ENCODE results near the gene KLF1.

KLF1 gene

DNA sequence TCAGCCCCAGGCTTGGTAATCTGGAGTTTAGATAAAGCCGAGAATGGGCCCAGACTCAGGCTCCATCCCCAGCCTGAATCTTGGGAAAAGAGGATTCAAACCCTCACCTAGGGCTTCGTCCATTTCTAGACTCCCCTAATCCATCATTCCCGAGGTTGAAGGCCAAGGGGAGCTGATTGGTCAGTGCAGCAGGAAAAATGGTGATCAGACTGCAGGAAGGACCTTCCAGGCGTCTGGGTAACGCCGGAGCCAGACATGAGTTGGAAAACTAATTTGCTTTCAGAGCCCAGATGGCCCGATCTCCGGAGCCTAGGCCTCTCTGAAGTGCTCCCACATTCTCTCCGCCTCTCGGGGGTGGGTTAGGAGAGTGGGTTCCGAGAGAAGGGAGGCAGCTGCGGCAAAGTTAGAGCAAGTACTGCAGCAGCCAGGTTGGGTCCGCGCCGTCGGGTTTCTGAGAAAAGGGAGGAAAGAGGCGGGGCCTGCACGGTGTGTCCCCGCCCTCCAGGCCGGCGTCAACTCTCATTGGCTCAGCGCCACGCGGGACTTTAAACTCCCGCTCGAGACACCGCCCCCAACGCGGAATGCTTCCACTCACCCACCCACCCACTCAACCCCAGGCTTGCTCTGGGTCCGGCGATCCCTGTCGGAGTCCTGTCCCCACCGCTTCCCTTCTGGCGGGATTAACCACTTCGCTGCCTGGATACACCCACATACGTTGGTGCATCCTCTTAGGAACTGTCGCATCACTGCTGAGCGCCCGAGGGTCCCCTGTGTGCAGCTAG lies 51.8 kb downstream of the KLF1 start:
- DNase-seq = no peak

DNA sequence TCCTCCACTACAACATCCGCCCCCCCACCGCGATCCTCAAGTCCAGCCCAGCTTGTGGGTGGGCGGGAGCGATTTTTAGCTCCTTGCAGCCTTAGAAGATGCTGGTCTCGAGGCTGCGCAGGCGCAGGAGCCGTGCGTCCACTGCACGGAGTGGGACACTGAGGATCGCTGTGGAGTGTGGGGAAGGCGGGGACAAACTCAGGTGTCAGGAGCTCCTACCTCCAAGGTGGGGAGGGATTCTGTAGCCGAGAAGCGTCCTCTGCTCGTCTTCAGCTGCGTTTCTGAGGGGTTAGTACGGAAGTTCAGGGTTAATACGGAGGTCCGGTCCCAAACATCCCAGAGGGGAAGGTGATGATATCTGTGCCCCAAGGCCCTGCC lies 52.4 kb downstream of the KLF1 start, which contains the start of gene RTBDN:
RTBDN (minus strand) TSS at position 14 of the 378 bp plus-strand sequence. CDS start 4,600 bp downstream, outside the sequence.
- no peak for DNase-seq

Measured in CD4-positive, alpha-beta T cell treated with Interleukin-15 for 1 hour (primary cell).